22Rv1 (cell line): ENCODE measurements around the gene GMFB.

Source experiments
- H3K27ac ChIP-seq: fragments of 450-650 bp; 2 replicates; pipeline ENCODE4 v1.5.1; 2017
- ZFX ChIP-seq: fragments of 450-650 bp; IDR thresholded peaks from 2 replicates; pipeline ENCODE4 v1.6.1; 2017; ENCODE audit warnings: antibody characterized with exemption, borderline replicate concordance
- TF ChIP-seq, protein P1 (sequence below): fragments of 450-650 bp; IDR thresholded peaks from 2 replicates; pipeline ENCODE4 v1.5.1; 2017; ENCODE audit warnings: mild to moderate bottlenecking

GMFB gene

DNA sequence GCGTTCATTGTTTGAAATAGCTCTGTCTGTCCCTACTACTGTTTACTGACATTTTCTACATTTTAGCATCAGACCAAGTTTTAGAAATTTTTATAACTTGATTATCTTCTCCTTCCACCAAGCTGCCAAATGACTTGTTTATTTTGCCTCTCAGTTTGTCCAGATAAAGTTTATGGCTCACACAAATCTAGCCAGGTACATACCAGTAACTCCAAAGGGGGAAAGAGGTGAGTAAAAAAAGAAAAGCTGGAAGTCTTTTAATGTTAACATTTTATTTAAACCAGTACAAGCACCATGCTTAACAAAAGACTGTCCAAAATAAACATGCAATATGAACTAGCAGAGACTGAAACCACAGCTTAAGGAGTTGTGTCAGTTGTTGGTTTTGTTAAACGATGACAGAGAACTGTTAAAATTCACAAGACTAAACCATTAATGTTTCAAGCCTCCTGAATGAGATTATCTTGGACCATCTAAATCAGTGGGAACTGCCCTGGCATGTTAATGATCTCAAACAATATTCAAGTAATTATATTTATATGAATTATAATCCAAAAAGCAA lies 14.5 kb downstream of the GMFB start:
- TF ChIP-seq, protein P1, sequence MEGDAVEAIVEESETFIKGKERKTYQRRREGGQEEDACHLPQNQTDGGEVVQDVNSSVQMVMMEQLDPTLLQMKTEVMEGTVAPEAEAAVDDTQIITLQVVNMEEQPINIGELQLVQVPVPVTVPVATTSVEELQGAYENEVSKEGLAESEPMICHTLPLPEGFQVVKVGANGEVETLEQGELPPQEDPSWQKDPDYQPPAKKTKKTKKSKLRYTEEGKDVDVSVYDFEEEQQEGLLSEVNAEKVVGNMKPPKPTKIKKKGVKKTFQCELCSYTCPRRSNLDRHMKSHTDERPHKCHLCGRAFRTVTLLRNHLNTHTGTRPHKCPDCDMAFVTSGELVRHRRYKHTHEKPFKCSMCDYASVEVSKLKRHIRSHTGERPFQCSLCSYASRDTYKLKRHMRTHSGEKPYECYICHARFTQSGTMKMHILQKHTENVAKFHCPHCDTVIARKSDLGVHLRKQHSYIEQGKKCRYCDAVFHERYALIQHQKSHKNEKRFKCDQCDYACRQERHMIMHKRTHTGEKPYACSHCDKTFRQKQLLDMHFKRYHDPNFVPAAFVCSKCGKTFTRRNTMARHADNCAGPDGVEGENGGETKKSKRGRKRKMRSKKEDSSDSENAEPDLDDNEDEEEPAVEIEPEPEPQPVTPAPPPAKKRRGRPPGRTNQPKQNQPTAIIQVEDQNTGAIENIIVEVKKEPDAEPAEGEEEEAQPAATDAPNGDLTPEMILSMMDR: no peak
- no peak for TF ChIP-seq ZFX
- peak overlapping the region; percentile 81 for H3K27ac ChIP-seq

DNA sequence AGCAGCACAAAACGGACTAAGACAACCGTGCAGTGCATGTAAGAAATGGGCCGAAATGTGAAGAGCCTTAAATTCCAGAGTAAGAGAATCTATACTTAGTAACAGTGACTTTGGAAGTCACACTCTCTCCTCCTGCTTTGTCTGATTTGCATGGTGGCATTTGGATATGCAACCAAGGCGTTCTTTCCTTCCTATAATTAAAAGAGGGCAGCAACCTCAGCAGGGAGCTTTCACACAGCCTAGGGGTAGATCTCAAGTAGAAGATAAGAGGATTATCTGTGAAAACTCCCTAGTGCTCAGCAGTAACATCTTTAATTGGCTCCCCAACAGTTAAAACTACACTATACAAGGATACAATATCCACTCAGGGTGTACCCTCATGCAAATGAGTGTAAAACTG lies 16.5 kb downstream of the GMFB start:
- H3K27ac ChIP-seq: peak overlapping the region; percentile 81
- TF ChIP-seq ZFX: no peak
- TF ChIP-seq, protein P1: no peak

DNA sequence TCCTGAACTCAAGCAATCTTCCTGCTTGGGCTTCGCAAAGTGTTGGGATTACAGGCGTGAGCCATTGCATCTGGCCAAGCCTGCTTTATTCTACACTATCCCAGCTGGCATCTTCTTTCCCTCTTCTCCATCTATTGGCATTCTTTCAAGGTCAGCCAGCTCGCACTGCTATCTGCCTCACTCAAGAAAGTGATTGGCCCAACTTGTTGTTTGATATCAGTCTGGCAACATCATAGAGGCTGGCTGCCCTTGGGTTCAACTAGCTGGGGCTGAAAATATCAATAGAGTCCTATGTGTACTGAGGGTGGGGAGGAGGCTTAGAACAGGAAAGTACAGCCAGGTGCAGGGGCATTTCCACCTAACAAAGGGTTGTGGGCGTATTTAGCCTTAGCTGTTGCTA lies 17.1 kb downstream of the GMFB start:
- no peak for TF ChIP-seq ZFX
- TF ChIP-seq, protein P1: no peak
- peak overlapping the region; percentile 81 for H3K27ac ChIP-seq

DNA sequence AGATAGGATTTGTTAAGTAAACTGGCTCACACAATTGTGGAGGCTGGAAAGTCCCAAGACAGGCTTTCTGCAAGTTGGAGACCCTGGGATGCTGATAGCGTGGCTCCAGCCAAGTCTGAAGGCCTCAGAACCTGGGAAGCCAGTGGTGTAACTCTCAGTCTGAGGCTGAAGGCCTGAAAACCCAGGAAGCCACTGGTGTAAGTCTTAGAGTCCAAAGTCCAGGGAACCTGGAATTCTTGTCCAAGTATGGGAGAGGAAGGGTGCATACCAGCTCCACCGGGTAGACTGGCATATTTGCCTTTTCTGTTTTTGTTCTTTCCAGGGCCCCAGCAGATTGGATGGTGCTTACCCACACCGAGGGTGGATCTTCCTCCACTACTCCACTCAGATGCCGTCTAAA lies 18.1 kb downstream of the GMFB start:
- TF ChIP-seq ZFX: no peak
- TF ChIP-seq, protein P1: no peak
- H3K27ac ChIP-seq: peak overlapping the region; percentile 81

DNA sequence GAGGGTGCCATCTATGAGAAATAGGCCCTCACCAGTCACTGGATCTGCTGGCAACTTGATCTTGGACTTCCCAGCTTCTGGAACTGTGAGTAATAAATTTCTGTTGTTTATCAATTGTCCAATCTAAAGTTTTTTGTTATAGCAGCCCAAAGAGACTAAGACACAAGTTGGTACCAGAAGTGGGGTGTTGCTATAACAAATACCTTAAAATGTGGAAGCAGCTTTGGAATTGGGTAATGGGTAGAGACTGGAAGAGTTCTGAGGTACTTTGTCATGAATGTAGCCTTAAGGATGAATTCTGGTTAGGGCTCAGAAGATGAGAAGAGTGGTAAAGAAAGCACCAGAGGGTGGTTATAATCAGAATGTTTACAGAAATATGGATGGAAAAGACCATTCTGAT lies 21.5 kb downstream of the GMFB start:
- no peak for TF ChIP-seq ZFX
- TF ChIP-seq, protein P1: no peak
- H3K27ac ChIP-seq: no peak overlapping the region

DNA sequence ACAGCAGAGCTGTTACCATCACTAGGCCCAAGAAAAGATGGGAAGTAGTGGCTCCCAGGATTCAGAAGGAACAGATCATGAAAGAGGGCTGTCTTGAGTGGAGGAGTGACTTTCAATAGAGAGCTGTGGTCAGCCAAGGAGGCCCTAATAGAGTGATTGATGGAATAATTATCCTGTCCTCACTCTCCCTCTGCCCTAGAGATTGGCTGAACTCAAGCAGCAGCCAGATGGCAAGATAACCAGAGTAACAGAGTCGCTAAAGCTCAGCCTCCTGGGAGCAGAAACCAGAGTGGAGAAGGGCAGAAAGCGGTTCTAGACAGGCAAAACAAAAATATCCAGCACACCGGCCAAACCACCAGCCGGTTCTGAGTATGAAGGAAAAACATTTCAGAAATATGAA lies 23.1 kb downstream of the GMFB start:
- no peak overlapping the region for H3K27ac ChIP-seq
- TF ChIP-seq, protein P1: no peak

DNA sequence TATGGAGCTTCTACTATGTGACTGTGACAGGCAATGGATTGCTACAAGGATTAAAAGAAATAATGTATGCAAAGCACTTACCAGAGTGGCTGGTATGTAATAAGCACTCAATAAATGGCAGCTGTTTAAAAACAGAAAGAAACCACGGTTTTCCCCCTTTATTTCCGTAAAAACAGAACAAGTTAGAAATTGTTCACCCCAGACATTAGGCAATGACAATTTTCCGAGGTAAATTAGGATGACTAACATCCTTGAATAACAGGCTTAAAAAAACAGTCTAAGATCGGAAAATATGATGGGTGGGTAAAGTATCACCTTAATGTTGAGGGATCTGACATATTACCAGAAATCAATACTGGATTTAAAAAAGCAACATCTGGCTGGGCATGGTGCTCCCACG lies 26.7 kb downstream of the GMFB start:
- TF ChIP-seq ZFX: no peak
- TF ChIP-seq, protein P1: no peak
- no peak overlapping the region for H3K27ac ChIP-seq
